HS-27A (cell line): ENCODE results near the gene RTKN.
A peak's percentile ranks its signal among the peaks of the same experiment; 100 is the strongest.
"Not testable (repeated sequence)": the region's sequence is repeated elsewhere in the genome, so short reads cannot be mapped to it uniquely, and the experiment has no call there.

Source experiments
- DNase-seq: peaks from one replicate; pipeline ENCODE4 v3.0.0-alpha.2; 2012; ENCODE audit warnings: low read depth, missing footprints

RTKN gene

GRCh38 chr2:74461187-74462053 is 19.7 kb upstream of the RTKN start:
- no peak for DNase-seq

- not testable (repeated sequence) for DNase-seq
Observed at GRCh38 chr2:74460187-74460586, 18.4 kb upstream of the RTKN start.

- DNase-seq = not testable (repeated sequence)
Observed at GRCh38 chr2:74459503-74460118, 17.9 kb upstream of the RTKN start.

- no peak for DNase-seq
Observed at GRCh38 chr2:74458938-74459363, 17.2 kb upstream of the RTKN start.

GRCh38 chr2:74458132-74458937 is 16.6 kb upstream of the RTKN start, which contains the start of gene WBP1:
TSS of gene WBP1 (plus strand) at chr2:74458438. CDS start at chr2:74458603, 165 bp downstream.
- peak; percentile 100 for DNase-seq

GRCh38 chr2:74457549-74458131 is 15.9 kb upstream of the RTKN start:
- no peak for DNase-seq

GRCh38 chr2:74457129-74457548 is 15.4 kb upstream of the RTKN start:
- no peak for DNase-seq

GRCh38 chr2:74454654-74455511 is 13.1 kb upstream of the RTKN start, which contains the start of gene INO80B:
TSS of gene INO80B (plus strand) at chr2:74455087. CDS start at chr2:74455117, 30 bp downstream.
- DNase-seq = peak; percentile 97

GRCh38 chr2:74450570-74451190 is 8.9 kb upstream of the RTKN start:
- DNase-seq = no peak

- DNase-seq = no peak
Observed at GRCh38 chr2:74448771-74449170, 7.0 kb upstream of the RTKN start.

GRCh38 chr2:74447230-74447999 is 5.7 kb upstream of the RTKN start:
- DNase-seq = no peak

GRCh38 chr2:74444498-74445318 is 3.0 kb upstream of the RTKN start:
- no peak for DNase-seq

- not testable (repeated sequence) for DNase-seq
Observed at GRCh38 chr2:74442483-74443297, 953 bp upstream of the RTKN start.

- DNase-seq = no peak
Observed at GRCh38 chr2:74441170-74441689, 507 bp downstream of the RTKN start.

GRCh38 chr2:74440378-74441169 is 1.2 kb downstream of the RTKN start:
- peak; percentile 43 for DNase-seq

- no peak for DNase-seq
Observed at GRCh38 chr2:74439803-74440377, 1.8 kb downstream of the RTKN start.
